Ishikawa (cell line): ENCODE data around the gene TTLL6.

Experiments
- CEBPB ChIP-seq: IDR thresholded peaks from 2 replicates; pipeline ENCODE4 v1.6.1; 2012
- CREB1 ChIP-seq: IDR thresholded peaks from 2 replicates; pipeline ENCODE4 v1.6.1; 2012; ENCODE audit warnings: low read depth
- EGR1 ChIP-seq: IDR thresholded peaks from 2 replicates; pipeline ENCODE4 v1.6.1; 2012
- EP300 ChIP-seq: IDR thresholded peaks from 2 replicates; pipeline ENCODE4 v1.6.1; 2012; ENCODE audit warnings: borderline replicate concordance
- FOXM1 ChIP-seq: IDR thresholded peaks from 2 replicates; pipeline ENCODE4 v1.6.1; 2012; ENCODE audit warnings: low read depth, borderline replicate concordance
- MAX ChIP-seq: IDR thresholded peaks from 2 replicates; pipeline ENCODE4 v1.6.1; 2012
- NFIC ChIP-seq: IDR thresholded peaks from 2 replicates; pipeline ENCODE4 v1.6.1; 2012
- RAD21 ChIP-seq: IDR thresholded peaks from 2 replicates; pipeline ENCODE4 v1.6.1; 2012; ENCODE audit warnings: low read depth
- REST ChIP-seq: IDR thresholded peaks from 2 replicates; pipeline ENCODE4 v1.6.1; 2012; ENCODE audit warnings: low read depth, mild to moderate bottlenecking
- TAF1 ChIP-seq: IDR thresholded peaks from 2 replicates; pipeline ENCODE4 v1.6.1; 2012; ENCODE audit warnings: low read depth, mild to moderate bottlenecking
- TCF12 ChIP-seq: IDR thresholded peaks from 2 replicates; pipeline ENCODE4 v1.6.1; 2012; ENCODE audit warnings: low read depth
- TEAD4 ChIP-seq: IDR thresholded peaks from 2 replicates; pipeline ENCODE4 v1.6.1; 2012
- USF1 ChIP-seq: IDR thresholded peaks from 2 replicates; pipeline ENCODE4 v1.6.1; 2012
- YY1 ChIP-seq: IDR thresholded peaks from 2 replicates; pipeline ENCODE4 v1.6.1; 2012; ENCODE audit warnings: low read depth
- ZBTB7A ChIP-seq: IDR thresholded peaks from 2 replicates; pipeline ENCODE4 v1.6.1; 2012; ENCODE audit warnings: low read depth

Gene TTLL6

GRCh38 chr17:48726916-48727286, 90.1 kb downstream of the TTLL6 start:
- TF ChIP-seq TAF1: no peak
- TF ChIP-seq NFIC: no peak
- no peak for TF ChIP-seq ZBTB7A
- no peak for TF ChIP-seq MAX
- no peak for TF ChIP-seq USF1
- no peak for TF ChIP-seq CREB1
- TF ChIP-seq RAD21: no peak
- no peak for TF ChIP-seq EGR1
- no peak for TF ChIP-seq TEAD4
- TF ChIP-seq YY1: no peak

GRCh38 chr17:48726114-48726915, 90.7 kb downstream of the TTLL6 start:
- TF ChIP-seq FOXM1 (no peak), EP300 (no peak), REST (no peak), TCF12 (no peak), CREB1 (no peak), ZBTB7A (no peak), NFIC (no peak), CEBPB (no peak), EGR1 (no peak), TAF1 (no peak), YY1 (no peak), MAX (no peak), USF1 (no peak), RAD21 (no peak), TEAD4 (no peak)

- TF ChIP-seq REST (no peak), NFIC (no peak), EGR1 (no peak), TEAD4 (no peak), ZBTB7A (no peak), MAX (no peak), TCF12 (no peak), YY1 (no peak), CEBPB (no peak), TAF1 (no peak), RAD21 (no peak), CREB1 (no peak), EP300 (no peak), FOXM1 (no peak), USF1 (no peak)
These were observed 91.6 kb downstream of the TTLL6 start for GRCh38 chr17:48725288-48726064.

GRCh38 chr17:48725004-48725287, 92.1 kb downstream of the TTLL6 start:
- TF ChIP-seq RAD21: no peak
- no peak for TF ChIP-seq CREB1
- TF ChIP-seq YY1: no peak
- no peak for TF ChIP-seq TEAD4
- TF ChIP-seq MAX: no peak
- TF ChIP-seq ZBTB7A: no peak
- no peak for TF ChIP-seq NFIC
- TF ChIP-seq EGR1: no peak
- no peak for TF ChIP-seq CEBPB
